ENCODE data around the gene ADRA2C.

- TF ChIP-seq EZH2 (IDR thresholded peaks at IDR 0.05) (no peak), POLR2AphosphoS5 (IDR thresholded peaks at IDR 0.05; ENCODE audit: borderline replicate concordance, low read depth, low read length) (no peak), FOXP2 (optimal IDR thresholded peaks at IDR 0.05; ENCODE audit: control extremely low read depth, extremely low read length, insufficient read depth) (no peak)
These were observed 23.6 kb upstream of the ADRA2C start for GRCh38 chr4:3742610-3743009.
